Motor neuron (in vitro differentiated cells): ENCODE data around the gene PNKD. TPM values are rescaled to one million over a fixed set of nuclear protein-coding genes. Genes with fewer than 3 reads are reported as not detected.

Experiments used
- ATAC-seq, 8 experiments: fragments of 200-7000 bp; cut with Tn5 transposase; replicated peaks in 6 of 8; 2 replicates each; pipeline ENCODE4 v1.8.0; 2021; ENCODE audit warnings: mild to moderate bottlenecking in 8 of 8, moderate library complexity in 8 of 8
- H3K27ac ChIP-seq, 2 donors: fragments of 250-450 bp; sonication (Bioruptor Pico); 2 replicates each; pipeline ENCODE4 v1.9.0; 2021; ENCODE audit warnings: antibody characterized with exemption in 2 of 2, mild to moderate bottlenecking in 2 of 2, moderate library complexity in 1 of 2
- H3K4me1 ChIP-seq, 2 donors: fragments of 250-450 bp; sonication (Bioruptor Pico); replicated peaks in 1 of 2; 2 replicates each; pipeline ENCODE4 v1.6.1; 2021; ENCODE audit warnings: antibody characterized with exemption in 2 of 2, mild to moderate bottlenecking in 2 of 2, moderate library complexity in 1 of 2
- H3K4me3 ChIP-seq, 5 donors: fragments of 250-450 bp; sonication (Bioruptor Pico); 2 replicates each; pipeline ENCODE4 v1.9.0; 2021; ENCODE audit warnings: antibody characterized with exemption in 5 of 5, mild to moderate bottlenecking in 5 of 5, moderate library complexity in 4 of 5
- WGBS, 10 experiments: fragments of 450-650 bp; shearing (Covaris generic); methylation state at CpG; one replicate each; pipeline ENCODE4 v1.0.0; 2022; 5-methylcytosine and 5-hydroxymethylcytosine counted together
- in situ Hi-C, 9 experiments: fragments of 400-800 bp; cut with MboI; loops; one replicate each; pipeline ENCODE4 v1.15.0; 2021; ENCODE audit warnings: low sequenced_read_pairs in 9 of 9, low pct_unique_long_range_greater_than_20kb in 2 of 9; ENCODE audit not compliant: unreplicated experiment in 9 of 9
- total RNA-seq, 8 experiments: library from RNA; unstranded; fragments of 300-600 nt; gene quantifications; 2 replicates each; pipeline versions ENCODE4 v1.2.3 to v1.2.4, GENCODE V29; 2022

Gene PNKD, protein sequence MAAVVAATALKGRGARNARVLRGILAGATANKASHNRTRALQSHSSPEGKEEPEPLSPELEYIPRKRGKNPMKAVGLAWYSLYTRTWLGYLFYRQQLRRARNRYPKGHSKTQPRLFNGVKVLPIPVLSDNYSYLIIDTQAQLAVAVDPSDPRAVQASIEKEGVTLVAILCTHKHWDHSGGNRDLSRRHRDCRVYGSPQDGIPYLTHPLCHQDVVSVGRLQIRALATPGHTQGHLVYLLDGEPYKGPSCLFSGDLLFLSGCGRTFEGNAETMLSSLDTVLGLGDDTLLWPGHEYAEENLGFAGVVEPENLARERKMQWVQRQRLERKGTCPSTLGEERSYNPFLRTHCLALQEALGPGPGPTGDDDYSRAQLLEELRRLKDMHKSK
- 100 to 1,000 TPM in 2 of 8 experiments, 10 to 100 TPM in 6; 41.4 to 122 (median 60.8) TPM for total RNA-seq

DNA sequence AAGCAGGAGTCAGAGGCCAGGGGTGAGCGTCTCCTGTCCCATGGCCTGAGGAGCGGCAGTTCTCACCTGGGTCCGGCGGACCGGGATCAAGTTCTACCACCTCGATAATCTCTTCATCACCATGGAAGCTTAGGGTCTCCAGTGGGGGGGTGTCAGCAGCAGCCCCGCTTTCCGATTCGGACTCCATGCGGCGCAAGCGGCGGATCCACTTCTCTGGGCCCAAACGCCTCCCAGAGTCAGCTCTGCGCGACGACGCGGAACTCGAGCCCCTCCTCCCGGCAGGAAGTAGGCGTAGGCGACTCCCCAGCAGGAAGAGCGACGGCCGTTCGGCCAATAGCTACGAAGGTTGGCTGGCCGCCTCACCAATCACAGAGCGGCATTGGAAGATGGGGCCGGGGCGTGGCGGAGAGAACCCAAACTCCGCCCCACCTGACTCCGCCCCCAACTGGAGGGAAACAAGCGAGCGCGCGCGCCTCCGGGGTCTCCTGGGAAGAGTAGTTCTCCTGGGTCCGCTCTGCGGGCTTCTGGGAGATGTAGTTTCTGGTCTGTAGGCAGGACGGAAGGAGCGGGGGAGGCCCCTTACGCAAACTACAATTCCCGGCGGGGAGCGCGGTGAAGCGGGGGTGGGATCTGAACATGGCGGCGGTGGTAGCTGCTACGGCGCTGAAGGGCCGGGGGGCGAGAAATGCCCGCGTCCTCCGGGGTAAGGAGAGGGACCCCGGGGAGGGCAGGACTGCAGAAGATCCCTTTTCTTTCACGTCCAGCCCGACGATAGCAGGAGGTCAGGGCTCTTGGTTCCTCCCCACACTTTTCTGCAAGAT is at the start of gene PNKD, which contains the start of gene AAMP:
Gene PNKD (plus strand): TSS at position 620 of the 821 bp plus-strand sequence. CDS start 17 bp downstream, at position 637.
Gene AAMP (minus strand): TSS at position 238 of the 821 bp plus-strand sequence. CDS start 51 bp downstream, at position 187.
- in situ Hi-C loops: no loop called here
- peak within 1 kb of the TSS; percentile 38 to 75 for H3K27ac ChIP-seq
- 0% methylated on average over 2 to 15 of the region's 64 CpGs; no CpG with 5 or more reads in 7 of the 10 experiments for WGBS, 10 experiments
- peak; percentile 65 to 95 (median 93) for ATAC-seq
- H3K4me1 ChIP-seq: peaks cover 10 to 12% of the 10 kb centered on the region in 2 donors
- peak within 1 kb of the TSS; percentile 57 to 89 (median 67) for H3K4me3 ChIP-seq

DNA sequence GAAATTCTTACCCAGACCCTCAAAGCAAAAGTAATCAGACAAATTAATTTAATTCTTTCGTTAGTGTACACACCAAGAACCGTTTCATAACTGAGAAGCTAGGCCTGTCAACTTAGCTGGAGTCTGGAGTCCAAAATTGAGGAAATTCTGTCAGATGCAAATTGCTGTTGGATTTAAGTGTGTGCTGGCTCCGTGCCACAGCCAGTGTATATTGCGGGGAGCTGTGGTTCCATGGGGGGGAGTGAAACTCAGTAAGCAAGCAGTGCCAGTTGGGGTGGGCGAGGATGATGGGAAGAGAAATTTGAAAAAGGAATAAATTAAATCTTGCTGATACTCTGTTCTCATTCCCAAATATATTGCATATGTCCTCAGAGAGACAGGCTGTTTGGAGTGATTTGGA is 49.3 kb upstream of the PNKD start:
- ATAC-seq: no peak
- 32 to 100% (median 75%) methylated on average over 1 to 5 of the region's 5 CpGs; no CpG with 5 or more reads in 2 of the 10 experiments for WGBS, 10 experiments
- Histone ChIP-seq H3K4me3 (no peak overlapping the region), H3K27ac (no peak overlapping the region), H3K4me1 (peaks cover 17 to 20% of the 10 kb centered on the region in 2 donors)
- in situ Hi-C loops: no loop called here

DNA sequence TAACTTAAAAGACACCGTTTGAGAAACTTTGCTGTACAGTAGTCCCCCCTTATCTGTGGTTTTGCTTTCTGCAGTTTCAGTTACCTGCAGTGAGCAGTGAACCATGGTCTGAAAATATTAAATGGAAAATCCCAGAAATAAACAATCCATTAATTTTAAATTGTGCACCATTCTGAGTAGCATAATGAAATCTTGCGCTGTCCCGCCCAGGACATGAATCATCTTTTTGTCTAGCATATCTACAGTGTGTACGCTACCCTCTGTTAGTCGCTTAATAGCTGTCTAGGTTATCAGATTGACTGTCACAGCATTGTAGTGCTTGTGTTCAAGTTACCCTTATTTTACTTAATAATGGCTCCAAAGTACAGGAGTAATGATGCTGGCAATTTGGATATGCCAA is 47.3 kb upstream of the PNKD start:
- 19 to 100% (median 75%) methylated on average over 1 to 5 of the region's 5 CpGs; no CpG with 5 or more reads in 2 of the 10 experiments for WGBS, 10 experiments
- no peak overlapping the region for H3K27ac ChIP-seq
- peak in 2 of 8 experiments; percentile 40 to 42 for ATAC-seq
- peaks cover 14 to 17% of the 10 kb centered on the region in 2 donors for H3K4me1 ChIP-seq
- in situ Hi-C loops: no loop called here
- H3K4me3 ChIP-seq: no peak overlapping the region

DNA sequence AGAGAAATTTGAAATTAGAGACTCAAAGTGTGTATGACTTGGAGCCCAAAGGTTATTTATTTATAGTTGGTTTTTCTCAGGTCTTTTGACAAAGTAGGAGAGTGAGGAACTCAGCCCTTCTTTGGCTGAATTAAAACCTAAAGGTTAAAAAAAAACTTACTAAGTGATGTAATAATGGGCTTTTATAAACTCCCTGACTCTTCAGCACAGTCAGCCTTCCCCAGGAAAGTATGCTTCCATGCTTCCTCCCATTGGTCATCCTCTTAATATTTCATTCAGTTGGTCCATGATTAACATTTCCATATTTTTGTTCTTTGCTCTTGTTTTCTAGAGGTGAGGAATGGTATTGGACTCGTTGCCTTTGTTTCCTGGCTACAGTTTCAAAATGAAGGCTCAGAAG is 46.1 kb upstream of the PNKD start:
- ATAC-seq: no peak
- Histone ChIP-seq H3K4me1 (peaks cover 5 to 6% of the 10 kb centered on the region in 2 donors), H3K4me3 (no peak overlapping the region), H3K27ac (no peak overlapping the region)
- 25 to 100% (median 83%) methylated on average over 1 of the region's 1 CpG; no CpG with 5 or more reads in 2 of the 10 experiments for WGBS, 10 experiments
- in situ Hi-C loops: no loop called here

DNA sequence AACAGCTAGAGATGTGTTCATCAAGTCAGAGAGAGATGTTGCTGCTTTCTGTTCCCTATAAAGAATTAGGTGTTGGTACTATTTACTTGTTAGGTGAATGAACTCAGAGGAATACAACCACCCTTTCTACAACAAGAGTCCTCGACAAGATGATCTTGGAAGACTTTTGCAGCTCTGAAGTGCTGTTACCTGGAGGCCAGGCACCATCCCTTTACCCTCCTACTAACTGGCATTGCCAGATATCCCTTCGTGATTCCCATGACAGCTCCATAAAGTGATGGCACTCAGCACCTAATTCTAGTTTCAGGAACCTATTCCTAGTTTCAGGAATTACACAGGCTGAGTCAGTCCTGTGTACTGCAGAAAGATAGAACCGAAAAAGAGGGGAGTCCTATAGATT is 43.4 kb upstream of the PNKD start:
- 94 to 100% (median 100%) methylated on average over 1 to 3 of the region's 3 CpGs; no CpG with 5 or more reads in 5 of the 10 experiments for WGBS, 10 experiments
- H3K4me3 ChIP-seq: no peak overlapping the region
- ATAC-seq: no peak
- H3K27ac ChIP-seq: no peak overlapping the region
- in situ Hi-C loops: no loop called here
- H3K4me1 ChIP-seq: no peaks in the 10 kb centered on the region

DNA sequence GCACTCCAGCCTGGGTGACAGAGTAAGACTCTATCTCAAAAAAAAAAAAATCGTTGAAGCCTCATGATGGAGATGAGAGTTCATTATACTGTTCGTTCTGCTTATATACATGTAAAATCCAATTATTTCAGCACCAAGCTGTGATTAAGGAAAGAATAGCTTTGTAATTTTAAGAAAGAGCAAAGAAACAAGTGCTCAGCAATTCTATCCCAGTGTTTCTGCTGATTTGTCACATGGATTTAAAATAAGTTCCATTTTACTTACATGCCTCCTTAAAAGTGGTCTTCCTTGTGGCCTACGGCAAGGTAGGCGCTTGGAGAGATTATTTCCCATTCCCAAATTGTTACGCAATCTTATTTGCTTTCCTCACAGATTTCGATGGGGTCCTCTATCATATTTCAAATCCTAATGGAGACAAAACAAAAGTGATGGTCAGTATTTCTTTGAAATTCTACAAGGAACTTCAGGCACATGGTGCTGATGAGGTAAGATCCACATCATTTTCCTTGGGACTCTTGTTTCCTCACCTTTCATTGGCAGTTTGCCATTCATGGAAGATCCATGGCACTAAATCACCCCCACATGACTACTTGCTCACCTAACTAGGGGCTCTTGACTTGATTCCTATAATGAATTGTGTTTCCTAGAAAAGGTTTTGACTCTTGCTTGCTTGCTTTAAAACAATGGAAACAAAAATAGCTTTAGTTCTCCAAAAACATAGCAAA is 41.8 kb upstream of the PNKD start:
- Histone ChIP-seq H3K4me1 (no peaks in the 10 kb centered on the region), H3K27ac (no peak overlapping the region), H3K4me3 (no peak overlapping the region)
- in situ Hi-C loops: no loop called here
- ATAC-seq: no peak
- WGBS, 10 experiments: 83 to 100% (median 97%) methylated on average over 1 to 6 of the region's 6 CpGs

DNA sequence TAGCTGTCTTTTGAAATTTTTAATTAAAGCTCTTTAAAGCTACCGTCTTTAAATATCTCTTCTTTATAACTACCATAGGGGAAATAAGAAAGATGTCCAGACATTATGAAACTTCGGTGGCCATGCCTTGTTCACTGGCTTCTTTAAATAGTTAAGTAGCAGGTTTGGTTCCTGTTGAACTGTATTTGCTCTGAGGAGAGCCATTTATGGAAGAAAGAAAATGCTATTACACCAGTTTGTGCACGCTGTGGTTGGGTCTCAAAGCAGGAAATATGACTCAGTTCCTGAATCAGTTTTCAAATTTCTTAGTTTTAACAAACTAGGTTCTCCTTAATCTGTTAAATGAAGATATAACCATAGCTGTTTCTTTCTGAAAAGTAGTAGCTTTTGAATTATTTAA is 41.1 kb upstream of the PNKD start:
- peak in 1 of 8 experiments; percentile 18 for ATAC-seq
- H3K4me3 ChIP-seq: no peak overlapping the region
- no peak overlapping the region for H3K27ac ChIP-seq
- whole genome bisulfite sequencing, 10 experiments: 0 to 100% (median 90%) methylated on average over 1 to 3 of the region's 3 CpGs
- H3K4me1 ChIP-seq: no peaks in the 10 kb centered on the region
- in situ Hi-C loops: no loop called here

DNA sequence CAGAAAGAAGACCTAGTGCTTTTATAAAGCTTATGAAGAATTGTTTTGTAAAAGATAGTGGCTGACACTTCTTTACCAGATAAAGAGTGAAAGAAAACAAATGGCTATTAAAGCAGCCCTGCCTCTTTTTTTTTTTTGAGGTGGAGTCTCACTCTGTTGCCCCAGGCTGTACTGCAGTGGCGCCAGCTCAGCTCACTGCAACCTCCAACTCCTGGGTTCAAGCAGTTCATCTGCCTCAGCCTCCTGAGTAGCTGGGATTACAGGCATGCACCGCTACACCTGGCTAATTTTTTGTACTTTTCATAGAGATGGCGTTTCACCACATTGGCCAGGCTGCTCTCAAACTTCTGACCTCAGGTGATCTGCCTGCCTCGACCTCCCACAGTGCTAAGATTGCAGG is 40.5 kb upstream of the PNKD start:
- Histone ChIP-seq H3K4me3 (no peak overlapping the region), H3K27ac (no peak overlapping the region), H3K4me1 (no peaks in the 10 kb centered on the region)
- 61 to 100% (median 97%) methylated on average over 1 to 4 of the region's 4 CpGs; no CpG with 5 or more reads in 1 of the 10 experiments for WGBS, 10 experiments
- peak in 2 of 8 experiments; percentile 18 to 27 for ATAC-seq
- in situ Hi-C loops: no loop called here

DNA sequence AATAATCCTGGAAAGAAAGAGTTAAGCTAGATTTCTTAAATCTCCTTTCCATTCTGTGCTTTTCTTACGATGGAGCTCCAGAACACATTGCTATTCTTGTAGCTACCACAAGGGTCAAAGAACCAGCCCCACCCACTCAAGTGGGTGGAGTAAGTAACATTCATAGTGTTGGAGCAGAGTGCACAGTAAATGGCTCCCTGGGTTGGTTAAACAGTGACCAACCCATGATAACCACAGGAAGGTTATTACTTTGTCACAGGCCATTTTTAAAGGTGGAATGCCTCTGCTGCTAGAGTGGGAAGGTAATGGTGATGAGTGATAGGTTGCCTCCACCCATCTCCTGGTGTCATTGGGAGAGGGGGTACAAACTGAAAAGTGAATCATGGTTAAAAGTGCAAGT is 39.4 kb upstream of the PNKD start:
- no peak overlapping the region for H3K4me3 ChIP-seq
- H3K4me1 ChIP-seq: no peaks in the 10 kb centered on the region
- no peak overlapping the region for H3K27ac ChIP-seq
- in situ Hi-C loops: no loop called here
- peak in 3 of 8 experiments; percentile 37 to 56 (median 45) for ATAC-seq
- 0 to 80% (median 49%) methylated on average over 1 of the region's 1 CpG; no CpG with 5 or more reads in 4 of the 10 experiments for WGBS, 10 experiments

DNA sequence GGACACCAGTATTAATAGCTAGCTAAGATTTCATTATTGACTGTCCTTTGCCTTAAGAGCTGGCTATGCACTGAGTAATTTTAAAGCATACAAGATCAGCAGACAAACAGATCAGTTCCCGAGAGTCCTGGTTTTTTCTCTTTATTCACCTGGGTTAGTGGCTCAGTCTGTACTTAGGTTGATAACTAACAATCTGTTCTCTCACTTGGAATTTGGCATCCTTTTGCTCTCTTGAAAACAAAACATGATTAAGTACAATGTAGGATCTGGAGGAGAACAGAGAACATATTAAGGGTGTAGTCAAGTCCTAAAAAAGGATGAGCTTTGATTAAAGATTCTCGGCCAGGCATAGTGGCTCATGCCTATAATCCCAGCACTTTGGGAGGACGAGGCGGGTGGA is 36.8 kb upstream of the PNKD start:
- no peaks in the 10 kb centered on the region for H3K4me1 ChIP-seq
- H3K4me3 ChIP-seq: no peak overlapping the region
- 50 to 100% (median 95%) methylated on average over 1 to 4 of the region's 4 CpGs; no CpG with 5 or more reads in 1 of the 10 experiments for WGBS, 10 experiments
- in situ Hi-C loops: no loop called here
- ATAC-seq: no peak
- no peak overlapping the region for H3K27ac ChIP-seq

DNA sequence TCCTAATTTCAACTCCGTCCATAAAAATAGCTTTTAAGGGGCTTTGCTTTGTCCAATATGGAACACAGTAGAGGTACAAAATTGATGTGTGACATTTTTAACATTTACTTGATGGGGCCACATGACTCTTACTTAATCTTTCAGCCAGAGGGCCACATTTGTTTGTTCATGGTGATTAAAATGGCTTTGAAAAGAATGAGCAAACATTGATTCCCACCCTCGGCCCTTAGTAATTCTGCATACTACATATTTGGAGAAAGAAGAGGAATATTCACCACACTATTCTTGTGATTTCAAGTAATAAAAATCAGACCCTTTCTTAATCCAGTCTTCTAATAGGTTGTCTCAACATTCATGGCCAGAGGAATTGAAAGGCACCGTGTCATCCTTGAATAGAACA is 35.8 kb upstream of the PNKD start:
- WGBS, 10 experiments: 54 to 100% (median 87%) methylated on average over 1 to 3 of the region's 3 CpGs; no CpG with 5 or more reads in 3 of the 10 experiments
- ATAC-seq: peak in 4 of 8 experiments; percentile 5 to 79 (median 24)
- no peak overlapping the region for H3K4me3 ChIP-seq
- in situ Hi-C loops: no loop called here
- no peak overlapping the region for H3K27ac ChIP-seq
- no peaks in the 10 kb centered on the region for H3K4me1 ChIP-seq

DNA sequence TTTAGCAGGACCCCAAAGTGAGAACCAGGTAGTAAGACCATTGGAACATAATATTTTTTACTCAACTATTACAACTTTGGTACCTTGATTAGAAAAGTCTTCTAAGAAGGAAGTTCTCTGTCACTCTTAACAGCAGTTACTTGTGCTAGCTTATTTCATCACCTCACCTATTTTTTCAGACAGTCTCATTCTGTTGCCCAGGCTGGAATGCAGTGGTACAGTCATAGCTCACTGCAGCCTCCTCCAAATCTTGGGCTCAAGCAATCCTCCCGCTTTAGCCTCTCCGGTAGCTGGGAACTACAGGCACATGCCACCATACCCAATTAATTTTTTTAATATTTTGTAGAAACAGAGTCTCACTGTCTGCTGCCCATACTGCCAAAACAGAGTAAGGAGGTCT is 35.3 kb upstream of the PNKD start:
- H3K27ac ChIP-seq: no peak overlapping the region
- no peak overlapping the region for H3K4me3 ChIP-seq
- 80 to 100% (median 100%) methylated on average over 1 to 2 of the region's 2 CpGs; no CpG with 5 or more reads in 2 of the 10 experiments for WGBS, 10 experiments
- H3K4me1 ChIP-seq: no peaks in the 10 kb centered on the region
- peak in 2 of 8 experiments; percentile 10 to 12 for ATAC-seq
- in situ Hi-C loops: no loop called here
